GM18505 (cell line): ENCODE measurements around the gene ZCCHC24.

Experiments used
- ATAC-seq: cut with Tn5 transposase; IDR thresholded peaks from one replicate; pipeline ENCODE4 v1.9.1; 2021; ENCODE audit not compliant: unreplicated experiment
- POLR2A ChIP-seq: IDR thresholded peaks from 4 replicates; pipeline ENCODE4 v1.6.1; 2011; ENCODE audit warnings: borderline replicate concordance; ENCODE audit not compliant: insufficient read depth, insufficient read length; ENCODE audit errors: extremely low read depth

ZCCHC24 gene

GRCh38 chr10:79482741-79483140, 37.3 kb upstream of the ZCCHC24 start:
- ATAC-seq: no peak

DNA sequence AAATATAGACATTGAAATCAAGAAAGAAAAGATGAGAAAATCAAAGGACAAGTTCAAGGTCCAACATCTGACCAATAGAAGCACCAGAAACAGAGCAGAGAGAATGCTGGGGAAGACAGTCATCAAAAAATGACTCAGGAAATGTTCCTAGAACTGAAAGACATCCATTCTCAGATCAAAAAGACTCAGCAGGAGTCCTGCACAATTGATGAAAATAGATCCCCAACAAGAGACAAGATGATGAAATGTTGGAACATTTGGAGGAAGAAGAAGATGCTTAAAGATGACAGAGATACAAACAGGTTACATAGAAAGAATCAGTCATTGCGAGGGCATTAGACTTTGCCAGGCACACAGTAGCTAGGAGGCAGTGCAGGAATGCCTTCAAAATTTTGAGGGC, 36.9 kb upstream of the ZCCHC24 start:
- ATAC-seq: no peak

More at GRCh38 chr10:79482741-79483140, 37.3 kb upstream of the ZCCHC24 start:
- no peak for TF ChIP-seq POLR2A

DNA sequence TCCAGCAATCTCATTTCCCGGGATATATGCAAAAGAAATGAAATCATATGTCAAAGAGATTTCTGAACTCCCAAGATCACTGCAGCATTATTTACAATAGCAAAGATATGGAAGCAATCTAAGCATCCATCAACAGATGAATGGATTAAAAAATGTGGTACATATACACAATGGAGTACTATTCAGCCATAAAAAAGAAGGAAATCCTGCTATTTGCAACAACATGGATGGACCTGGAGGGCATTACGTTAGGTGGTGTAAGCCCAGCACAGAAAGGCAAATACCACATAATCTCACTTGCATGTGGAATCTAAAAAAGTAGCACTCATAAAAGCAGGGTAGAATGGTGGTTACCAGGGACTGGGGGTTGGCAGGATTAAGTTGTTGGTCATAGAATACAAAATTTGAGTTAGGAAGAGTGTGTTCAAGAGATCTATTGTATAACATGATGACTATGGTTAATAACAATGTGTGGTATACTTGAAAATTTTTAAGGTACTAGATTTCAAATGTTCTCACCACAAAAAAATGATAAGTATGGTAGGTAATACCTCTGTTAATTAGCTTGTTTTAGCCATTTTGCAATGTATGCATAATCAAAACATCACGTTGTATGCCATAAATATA, 34.0 kb upstream of the ZCCHC24 start:
- ATAC-seq: no peak
- TF ChIP-seq POLR2A: no peak

More for the DNA sequence above, 36.9 kb upstream of the ZCCHC24 start:
- no peak for TF ChIP-seq POLR2A

- ATAC-seq: no peak
- TF ChIP-seq POLR2A: no peak
Measured at GRCh38 chr10:79477456-79477855, 32.0 kb upstream of the ZCCHC24 start.

DNA sequence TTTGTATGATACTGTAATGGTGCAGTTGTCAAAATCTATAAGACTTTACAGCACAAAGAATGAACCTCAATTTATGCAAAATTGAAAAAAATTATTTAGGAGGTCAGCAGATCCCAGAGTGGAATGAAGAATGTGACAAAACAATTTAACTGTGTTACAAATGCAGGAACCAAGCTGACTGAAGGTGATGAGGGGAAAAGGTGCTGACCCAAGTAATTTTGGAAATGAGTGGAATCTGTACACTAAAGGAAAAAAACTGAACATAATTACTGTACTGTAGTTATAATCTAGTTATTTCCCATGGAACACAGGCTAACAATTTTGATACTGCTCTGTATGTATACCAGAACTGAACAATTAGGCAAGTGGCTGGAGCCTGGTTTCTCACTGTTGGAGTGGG, 31.2 kb upstream of the ZCCHC24 start:
- TF ChIP-seq POLR2A: no peak
- no peak for ATAC-seq

DNA sequence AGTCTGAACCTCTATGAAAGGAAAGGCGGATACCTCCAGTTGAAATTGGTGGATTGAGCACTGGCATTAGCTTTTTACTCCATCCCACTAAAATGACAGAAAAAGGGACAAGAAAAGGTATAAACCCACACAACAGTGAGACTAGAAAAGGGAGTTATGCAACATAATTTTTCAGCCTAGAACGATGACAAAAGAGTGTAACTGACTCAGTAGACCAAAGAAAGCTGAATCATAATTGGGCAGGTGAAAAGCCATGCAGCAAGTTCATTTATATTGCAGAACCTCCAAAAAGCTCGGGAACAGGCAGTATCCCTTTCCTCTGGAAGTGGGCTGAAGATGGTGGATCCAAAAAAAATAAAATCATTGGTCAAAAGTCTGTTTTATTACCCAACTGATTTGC, 30.5 kb upstream of the ZCCHC24 start:
- TF ChIP-seq POLR2A: no peak
- ATAC-seq: no peak

- TF ChIP-seq POLR2A: no peak
Measured at GRCh38 chr10:79475119-79475653, 29.8 kb upstream of the ZCCHC24 start.

GRCh38 chr10:79473496-79474095, 28.2 kb upstream of the ZCCHC24 start:
- no peak for TF ChIP-seq POLR2A
- no peak for ATAC-seq

More at GRCh38 chr10:79475119-79475653, 29.8 kb upstream of the ZCCHC24 start:
- ATAC-seq: no peak

- no peak for TF ChIP-seq POLR2A
Measured at GRCh38 chr10:79472951-79473350, 27.5 kb upstream of the ZCCHC24 start.

DNA sequence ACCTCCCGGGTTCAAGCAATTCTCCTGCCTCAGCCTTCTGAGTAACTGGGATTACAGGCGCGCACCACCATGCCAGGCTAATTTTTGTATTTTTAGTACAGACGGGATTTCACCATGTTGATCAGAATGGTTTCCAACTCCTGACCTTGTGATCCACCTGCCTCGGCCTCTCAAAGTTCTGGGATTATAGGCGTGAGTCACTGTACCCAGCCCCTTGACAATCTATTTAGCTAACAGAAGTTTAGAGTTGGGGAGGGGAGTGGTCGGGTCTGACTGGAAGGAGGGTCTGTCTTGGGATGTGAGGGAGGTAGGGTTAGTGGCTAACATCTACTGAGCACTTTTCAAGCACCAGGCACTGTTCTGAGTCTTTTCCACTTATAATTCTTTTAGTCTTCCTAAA, 27.0 kb upstream of the ZCCHC24 start:
- ATAC-seq: no peak
- TF ChIP-seq POLR2A: no peak

More at GRCh38 chr10:79472951-79473350, 27.5 kb upstream of the ZCCHC24 start:
- no peak for ATAC-seq

DNA sequence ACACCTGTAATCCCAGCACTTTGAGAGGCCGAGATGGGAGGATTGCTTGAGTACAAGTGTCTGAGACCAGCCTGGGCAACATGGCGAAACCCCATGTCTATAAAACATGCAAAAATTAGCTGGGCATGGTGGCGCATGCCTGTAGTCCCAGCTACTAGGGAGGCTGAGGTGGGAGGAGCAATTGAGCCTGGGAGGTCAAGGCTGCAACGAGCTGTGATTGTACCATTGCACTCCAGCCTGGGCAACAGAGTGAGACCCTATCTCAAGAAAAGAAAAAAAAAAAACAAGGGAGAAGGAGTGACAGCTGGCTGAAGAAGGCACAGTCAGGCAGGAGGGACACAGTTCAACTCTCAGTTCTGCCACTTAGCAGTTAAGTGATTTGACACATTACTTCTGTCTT, 26.4 kb upstream of the ZCCHC24 start:
- TF ChIP-seq POLR2A: no peak
- no peak for ATAC-seq

DNA sequence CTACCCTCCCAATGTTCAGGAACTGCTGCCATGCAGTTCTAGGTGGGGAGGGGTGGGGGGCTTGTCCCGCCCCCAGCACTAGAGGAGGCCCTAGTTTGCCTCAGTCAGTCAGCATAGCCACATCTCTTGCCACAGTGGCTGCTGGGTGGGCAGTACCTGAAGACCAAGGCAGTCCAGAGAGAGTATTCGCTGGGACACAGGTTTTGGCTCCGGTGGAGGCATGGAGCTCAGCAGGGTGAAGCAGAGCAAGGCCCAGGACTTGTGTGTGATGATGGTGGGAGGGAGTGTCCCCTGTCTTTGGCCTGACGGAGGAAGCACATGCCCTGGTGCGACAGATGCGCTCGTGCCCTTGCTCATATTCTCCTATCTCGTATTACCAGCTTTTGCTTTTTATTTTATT, 24.7 kb upstream of the ZCCHC24 start:
- no peak for ATAC-seq

DNA sequence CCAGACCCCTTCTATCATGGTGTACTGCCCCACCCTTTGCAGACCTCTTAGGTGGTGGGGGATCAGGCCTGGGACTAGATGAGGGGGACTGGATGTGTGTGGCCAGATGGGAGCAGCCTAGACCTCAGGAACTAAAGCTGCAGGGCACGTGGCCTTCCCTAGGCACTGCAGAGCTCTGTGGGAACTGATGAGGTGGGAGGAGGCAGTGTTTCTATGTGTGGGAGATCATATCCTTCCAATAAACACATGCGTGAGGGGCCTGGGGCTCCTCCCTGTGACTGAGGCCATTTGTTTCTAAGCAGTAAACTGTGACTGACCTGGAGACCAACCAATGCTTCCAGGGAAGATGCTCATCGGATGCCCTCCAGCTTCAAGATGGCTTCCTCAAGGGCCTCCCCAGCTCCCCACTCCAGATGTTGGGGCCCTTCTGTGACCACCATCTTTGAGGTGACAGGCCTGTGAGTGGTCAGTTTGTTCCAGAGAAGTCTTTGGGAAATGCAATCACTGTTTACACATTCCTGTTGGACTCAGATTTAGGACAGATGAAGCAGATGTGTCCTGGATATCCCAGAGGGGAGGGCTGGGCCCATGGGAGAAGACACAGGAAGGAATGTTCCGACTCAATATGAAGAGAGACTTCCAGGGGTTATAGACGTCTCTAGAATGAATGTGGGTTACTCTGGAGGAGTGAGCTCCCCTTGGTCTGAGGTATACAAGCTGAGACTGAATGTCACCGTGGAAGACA, 23.6 kb upstream of the ZCCHC24 start:
- TF ChIP-seq POLR2A: no peak
- ATAC-seq: no peak

More for the DNA sequence above, 24.7 kb upstream of the ZCCHC24 start:
- no peak for TF ChIP-seq POLR2A
